Common myeloid progenitor, CD34-positive (primary cell): ENCODE results near the gene GRAMD1B.
A peak's percentile ranks its signal among the peaks of the same experiment; 100 is the strongest.
"Not testable (repeated sequence)": the region's sequence is repeated elsewhere in the genome, so short reads cannot be mapped to it uniquely, and the experiment has no call there.

Experiments
- CTCF ChIA-PET: fragments of 350-600 bp; sonication (Branson Sonifier 250); formaldehyde crosslinking; loops from one replicate; lab custom pipeline; 2021; ENCODE audit warnings: antibody characterized with exemption; lab: Charles Lee
- POLR2A ChIA-PET: fragments of 350-600 bp; sonication (Branson Sonifier 250); formaldehyde crosslinking; loops from one replicate; lab custom pipeline; 2021; ENCODE audit warnings: antibody characterized with exemption; lab: Charles Lee
- DNase-seq, 3 donors: peaks; one replicate each; pipeline versions ENCODE4 v3.0.0 to v3.0.0-alpha.2; 2013
- H3K27ac ChIP-seq, 2 experiments: 1 replicate in 1 of 2; 2 replicates in 1 of 2; pipeline ENCODE4 v1.7.0; 2013; ENCODE audit warnings: inconsistent platforms in 2 of 2, low read length in 2 of 2, mild to moderate bottlenecking in 2 of 2, low read depth in 1 of 2, moderate library complexity in 1 of 2; ENCODE audit not compliant: severe bottlenecking in 2 of 2, insufficient read depth in 1 of 2, poor library complexity in 1 of 2
- H3K27me3 ChIP-seq, 5 experiments: replicated peaks in 2 of 5; 1 replicate in 3 of 5; 2 replicates in 2 of 5; pipeline versions ENCODE4 v1.6.1 to v1.7.0; 2013; ENCODE audit warnings: low read length in 4 of 5, mild to moderate bottlenecking in 2 of 5, moderate library complexity in 2 of 5, inconsistent platforms in 1 of 5; ENCODE audit not compliant: insufficient read depth in 5 of 5, control insufficient read depth in 4 of 5
- H3K36me3 ChIP-seq, 4 experiments: 1 replicate in 2 of 4; 2 replicates in 2 of 4; pipeline versions ENCODE4 v1.6.1 to v1.7.0; 2013; ENCODE audit warnings: low read length in 3 of 4, control low read depth in 1 of 4, mild to moderate bottlenecking in 1 of 4; ENCODE audit not compliant: control insufficient read depth in 4 of 4, insufficient read depth in 4 of 4
- H3K4me1 ChIP-seq, 4 experiments: 1 replicate in 3 of 4; 2 replicates in 1 of 4; pipeline versions ENCODE4 v1.6.1 to v1.7.1; 2013; ENCODE audit warnings: low read length in 3 of 4, mild to moderate bottlenecking in 3 of 4, control low read depth in 1 of 4, inconsistent platforms in 1 of 4, moderate library complexity in 1 of 4; ENCODE audit not compliant: control insufficient read depth in 4 of 4, insufficient read depth in 4 of 4; ENCODE audit errors: control extremely low read depth in 1 of 4
- H3K4me3 ChIP-seq, 7 experiments: 1 replicate in 4 of 7; 2 replicates in 3 of 7; pipeline versions ENCODE4 v1.5.1 to v1.7.0; 2013; ENCODE audit warnings: mild to moderate bottlenecking in 7 of 7, low read length in 6 of 7, moderate library complexity in 6 of 7, inconsistent platforms in 2 of 7, low read depth in 2 of 7, control low read depth in 1 of 7; ENCODE audit not compliant: insufficient read depth in 4 of 7, control insufficient read depth in 1 of 7; ENCODE audit errors: extremely low read depth in 1 of 7
- H3K9me3 ChIP-seq, 5 experiments: 1 replicate in 4 of 5; 2 replicates in 1 of 5; pipeline versions ENCODE4 v1.6.1 to v1.7.1; 2013; ENCODE audit warnings: low read length in 4 of 5, mild to moderate bottlenecking in 2 of 5, inconsistent platforms in 1 of 5, low read depth in 1 of 5, moderate library complexity in 1 of 5; ENCODE audit not compliant: control insufficient read depth in 4 of 5, insufficient read depth in 2 of 5; ENCODE audit errors: control extremely low read depth in 1 of 5
- WGBS: methylation state at CpG from one replicate; pipeline ENCODE4 v1.1.5; 2013; ENCODE audit not compliant: insufficient coverage; 5-methylcytosine and 5-hydroxymethylcytosine counted together

The GRAMD1B gene

DNA sequence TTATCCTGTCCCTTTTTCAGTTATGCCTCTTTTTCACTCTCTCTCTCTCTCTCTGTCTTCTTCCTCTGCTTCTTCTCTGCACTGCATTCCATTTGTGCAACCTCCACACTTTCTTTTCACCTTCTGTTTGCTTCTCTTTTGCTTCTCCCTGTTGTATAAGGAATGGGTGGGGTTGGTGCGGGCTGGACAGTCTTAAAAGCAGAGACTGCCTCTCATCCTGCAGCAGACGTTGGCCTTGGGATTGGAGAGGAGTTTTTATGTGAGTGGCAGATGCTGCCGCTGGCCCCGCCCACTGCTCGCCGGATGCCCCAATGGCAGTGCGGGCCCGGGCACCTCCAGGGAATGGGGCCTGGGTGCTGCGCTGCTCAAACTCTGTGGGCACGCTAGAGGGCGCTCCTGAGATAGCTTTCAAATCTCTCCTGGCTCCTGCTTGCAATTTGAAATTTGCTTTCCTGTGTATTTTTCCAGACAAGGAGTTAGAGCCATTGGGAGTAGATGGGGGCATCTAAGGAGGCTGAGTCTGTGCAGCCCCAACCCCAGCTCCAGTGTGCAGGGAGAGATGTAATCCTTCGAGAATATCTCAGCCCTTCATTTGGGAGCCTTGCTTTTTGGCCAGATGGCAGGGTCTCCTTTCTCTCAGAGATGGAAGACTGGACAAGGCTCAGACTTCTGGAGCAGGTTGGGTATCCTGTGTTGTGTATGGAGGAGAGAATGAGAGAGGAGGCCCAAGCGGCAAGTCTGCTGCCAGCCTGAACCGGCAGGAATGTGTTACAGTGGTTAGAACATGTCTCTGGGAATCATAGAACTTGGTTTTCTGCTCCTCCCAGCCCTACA is 81.2 kb downstream of the GRAMD1B start:
- DNase-seq: peak; percentile 74 to 82 (median 79)
- Histone ChIP-seq H3K9me3 (no peaks in the 10 kb centered on the region), H3K27ac (no peak overlapping the region), H3K4me1 (peaks cover 0 to 9% (median 0%) of the 10 kb centered on the region in 4 experiments), H3K36me3 (no peaks in the 10 kb centered on the region), H3K4me3 (no peak overlapping the region), H3K27me3 (no peaks in the 10 kb centered on the region)
- WGBS: 26% methylated on average over 11 of the region's 14 CpGs
- CTCF ChIA-PET: interaction anchor here (0.6 to 1.1 kb wide), 5 partner anchors 8 to 33 kb away, joined by 3 read pairs; no protein-coding TSS in a partner anchor
- POLR2A ChIA-PET: no interaction called here

DNA sequence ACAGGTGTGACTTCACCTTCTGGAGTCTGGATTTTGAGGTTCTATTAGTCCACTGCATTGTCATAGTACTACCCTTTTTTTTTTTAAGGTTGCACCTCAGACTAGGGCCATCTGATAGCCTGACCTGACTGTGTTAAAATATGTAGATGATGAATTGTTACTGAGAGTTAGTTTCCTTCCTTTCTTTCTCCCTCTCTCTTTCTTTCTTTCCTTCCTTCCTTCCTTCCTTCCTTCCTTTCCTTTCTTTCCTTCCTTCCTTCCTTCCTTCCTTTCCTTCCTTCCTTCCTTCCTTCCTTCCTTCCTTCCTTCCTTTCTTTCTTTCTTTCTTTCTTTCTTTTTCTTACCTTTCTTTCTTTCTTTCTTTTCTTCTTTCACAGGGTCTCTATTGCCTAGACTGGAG is 83.2 kb downstream of the GRAMD1B start:
- H3K4me1 ChIP-seq: peaks cover 0 to 14% (median 0%) of the 10 kb centered on the region in 4 experiments
- H3K9me3 ChIP-seq, H3K27me3 ChIP-seq, H3K36me3 ChIP-seq, H3K27ac ChIP-seq, DNase-seq, H3K4me3 ChIP-seq, POLR2A ChIA-PET: not testable (repeated sequence)
- CTCF ChIA-PET: interaction anchor here (0.6 to 1.2 kb wide), 5 partner anchors 10 to 196 kb away, joined by 3 read pairs; no protein-coding TSS in a partner anchor

DNA sequence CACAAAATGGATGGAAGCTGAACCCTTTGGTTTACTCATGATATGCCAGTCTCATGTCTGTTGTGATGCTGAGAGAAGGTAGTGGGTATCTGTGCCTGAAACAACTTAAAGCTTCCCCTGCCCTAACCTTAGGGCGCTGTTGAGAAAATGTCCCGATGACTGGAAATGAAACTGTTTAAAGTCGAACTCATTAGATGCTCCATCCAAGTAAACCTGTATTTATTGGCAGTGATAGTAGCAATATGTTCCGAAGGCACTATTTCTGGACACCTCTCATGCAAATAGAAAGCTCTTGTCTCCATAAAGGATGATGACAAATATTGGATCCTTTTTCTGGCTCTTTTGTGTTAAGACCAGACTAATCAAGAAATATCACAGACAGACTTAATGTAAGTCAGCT is 86.2 kb downstream of the GRAMD1B start:
- ChIA-PET POLR2A (no interaction called here), CTCF (interaction anchor here (1.5 to 2.1 kb wide), 2 partner anchors 11 to 13 kb away, joined by 4 to 7 read pairs; no protein-coding TSS in a partner anchor)
- Histone ChIP-seq H3K36me3 (no peaks in the 10 kb centered on the region), H3K27me3 (no peaks in the 10 kb centered on the region), H3K27ac (no peak overlapping the region), H3K4me3 (no peak overlapping the region), H3K4me1 (peaks cover 0 to 20% (median 0%) of the 10 kb centered on the region in 4 experiments), H3K9me3 (peaks cover 0 to 3% (median 0%) of the 10 kb centered on the region in 5 experiments)
- DNase-seq: no peak
- WGBS: 100% methylated on average over 2 of the region's 4 CpGs

DNA sequence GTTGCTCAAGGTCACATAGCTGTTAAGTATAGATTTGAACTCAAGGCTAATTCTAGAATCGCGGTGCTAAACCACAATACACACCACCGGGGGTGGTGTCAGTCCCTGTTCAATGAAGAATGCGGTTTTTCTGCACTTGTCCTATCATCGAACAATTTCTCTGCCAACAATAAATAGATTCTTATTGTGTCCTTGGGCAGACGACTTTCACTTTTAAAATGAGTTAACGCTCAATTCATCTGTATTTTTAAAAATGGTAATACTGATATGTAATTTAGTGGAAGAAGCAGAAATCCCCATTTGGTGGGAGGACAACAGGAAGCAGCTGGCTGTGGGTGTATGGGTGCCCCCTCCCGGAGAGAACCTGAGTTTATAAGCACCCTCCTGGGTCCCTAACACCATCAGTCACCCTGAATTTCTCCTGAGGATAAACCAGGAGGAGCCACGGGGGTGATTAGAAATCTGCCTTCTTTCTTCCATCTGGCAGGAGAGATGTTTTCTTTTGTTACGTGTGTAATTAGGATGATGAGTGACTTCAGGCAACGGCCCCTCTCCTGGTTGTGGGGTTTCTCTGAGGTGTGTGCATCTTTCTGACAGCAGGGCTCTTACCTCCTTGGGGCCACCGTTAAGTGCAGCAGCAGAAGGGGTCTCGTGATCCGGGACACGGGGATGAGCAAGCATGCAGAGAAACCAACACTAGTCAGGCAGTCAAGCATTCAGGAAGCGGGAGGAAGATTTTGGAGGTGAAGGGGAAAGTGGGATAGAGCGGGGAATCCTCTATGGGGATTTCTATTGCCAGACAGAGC is 87.7 kb downstream of the GRAMD1B start:
- DNase-seq: no peak
- POLR2A ChIA-PET: no interaction called here

DNA sequence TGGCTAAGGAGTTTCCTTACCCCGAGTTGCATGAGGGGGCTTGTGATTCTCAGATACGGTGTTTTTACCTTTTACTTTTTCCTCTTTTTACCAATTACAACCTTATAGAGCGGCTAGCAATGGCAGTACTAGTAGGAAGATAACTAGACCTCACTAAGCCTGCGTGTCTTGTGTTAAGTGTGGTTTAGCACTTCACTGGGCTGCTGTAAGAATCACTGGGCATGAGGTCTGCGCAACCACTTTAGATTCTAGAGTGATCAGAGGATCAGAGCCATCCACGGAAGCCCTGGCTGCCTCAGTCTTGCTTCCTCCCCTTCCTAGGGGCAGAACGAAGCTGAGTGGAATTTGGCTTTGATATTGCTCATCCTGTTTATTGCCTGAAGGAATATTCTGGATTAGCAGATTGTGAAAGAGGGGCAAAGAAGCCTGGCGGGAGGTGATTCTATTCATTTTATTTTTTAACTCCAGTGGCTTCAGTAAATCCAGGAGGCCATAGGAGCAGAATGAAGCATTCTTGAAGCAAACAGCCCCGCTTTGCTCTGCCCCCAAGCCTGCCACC is 88.5 kb downstream of the GRAMD1B start:
- H3K9me3 ChIP-seq: peaks cover 0 to 3% (median 0%) of the 10 kb centered on the region in 5 experiments
- DNase-seq: no peak
- no peaks in the 10 kb centered on the region for H3K36me3 ChIP-seq
- no peak overlapping the region for H3K4me3 ChIP-seq
- 94% methylated on average over 6 of the region's 9 CpGs for WGBS
- CTCF ChIA-PET: no interaction called here
- peaks cover 0 to 20% (median 0%) of the 10 kb centered on the region in 4 experiments for H3K4me1 ChIP-seq
- no peak overlapping the region for H3K27ac ChIP-seq
- POLR2A ChIA-PET: no interaction called here
- no peaks in the 10 kb centered on the region for H3K27me3 ChIP-seq

More for the DNA sequence above, 87.7 kb downstream of the GRAMD1B start:
- H3K9me3 ChIP-seq: peaks cover 0 to 3% (median 0%) of the 10 kb centered on the region in 5 experiments
- H3K4me1 ChIP-seq: peaks cover 0 to 20% (median 0%) of the 10 kb centered on the region in 4 experiments
- H3K27me3 ChIP-seq: no peaks in the 10 kb centered on the region
- CTCF ChIA-PET: no interaction called here
- H3K36me3 ChIP-seq: no peaks in the 10 kb centered on the region
- WGBS: 97% methylated on average over 8 of the region's 17 CpGs
- H3K27ac ChIP-seq: no peak overlapping the region
- no peak overlapping the region for H3K4me3 ChIP-seq

DNA sequence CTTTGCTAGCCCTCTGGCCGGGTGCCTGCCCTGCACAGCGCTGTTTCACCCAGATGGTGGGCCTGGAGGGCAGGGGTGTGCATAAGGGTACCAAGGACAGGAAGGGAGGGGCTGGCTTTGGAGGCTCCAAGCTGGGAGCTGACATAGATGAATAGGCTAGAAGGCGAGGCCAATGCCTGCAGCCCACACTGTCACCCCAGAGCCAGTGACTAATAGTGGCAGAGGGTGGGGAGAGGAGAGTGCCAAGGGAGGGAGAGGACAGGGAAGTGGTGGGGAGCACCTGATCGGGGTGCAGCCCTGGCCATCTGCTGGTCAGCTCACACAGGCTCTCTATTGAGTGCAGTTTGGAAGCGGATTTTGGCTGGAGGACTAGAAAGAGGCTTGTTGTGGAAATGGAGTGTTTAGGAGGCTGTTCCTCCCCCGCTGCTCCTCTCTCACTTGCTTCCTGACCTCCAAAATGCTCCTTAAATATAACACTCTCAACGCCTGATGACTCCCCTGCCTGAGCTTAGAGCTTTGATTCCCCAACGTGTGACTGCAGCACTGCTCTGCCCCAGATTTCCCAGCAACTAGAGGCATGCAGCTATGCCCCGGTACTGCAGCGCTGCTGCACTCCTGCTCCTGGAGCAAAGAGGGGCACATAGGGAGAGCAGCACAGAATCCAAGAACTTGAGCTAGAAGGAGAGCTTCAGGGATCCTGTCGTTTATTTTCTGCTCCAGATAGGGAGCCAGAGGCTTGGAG is 89.2 kb downstream of the GRAMD1B start:
- ChIA-PET POLR2A (no interaction called here), CTCF (interaction anchor here (1.2 to 1.4 kb wide), 2 partner anchors 16 to 36 kb away, joined by 3 to 5 read pairs; no protein-coding TSS in a partner anchor)
- H3K4me3 ChIP-seq: no peak overlapping the region
- WGBS: 96% methylated on average over 8 of the region's 11 CpGs
- DNase-seq: no peak
- no peak overlapping the region for H3K27ac ChIP-seq
- H3K27me3 ChIP-seq: no peaks in the 10 kb centered on the region
- H3K4me1 ChIP-seq: peaks cover 0 to 20% (median 0%) of the 10 kb centered on the region in 4 experiments
- H3K36me3 ChIP-seq: no peaks in the 10 kb centered on the region
- H3K9me3 ChIP-seq: peaks cover 0 to 3% (median 0%) of the 10 kb centered on the region in 5 experiments
